ENCODE measurements around the gene SLC35A5.

- TF ChIP-seq REPIN1 (tag by site-specific recombination; IDR thresholded peaks at IDR 0.05; ENCODE audit: low read depth) (no peak), ZNF510 (tag by site-specific recombination; IDR thresholded peaks at IDR 0.05; ENCODE audit: insufficient replicate concordance) (no peak), ZNF571 (tag by site-specific recombination; IDR thresholded peaks at IDR 0.05) (no peak), ZNF157 (tag by site-specific recombination; IDR thresholded peaks at IDR 0.05) (no peak)
- TF ChIP-seq, protein P1, sequence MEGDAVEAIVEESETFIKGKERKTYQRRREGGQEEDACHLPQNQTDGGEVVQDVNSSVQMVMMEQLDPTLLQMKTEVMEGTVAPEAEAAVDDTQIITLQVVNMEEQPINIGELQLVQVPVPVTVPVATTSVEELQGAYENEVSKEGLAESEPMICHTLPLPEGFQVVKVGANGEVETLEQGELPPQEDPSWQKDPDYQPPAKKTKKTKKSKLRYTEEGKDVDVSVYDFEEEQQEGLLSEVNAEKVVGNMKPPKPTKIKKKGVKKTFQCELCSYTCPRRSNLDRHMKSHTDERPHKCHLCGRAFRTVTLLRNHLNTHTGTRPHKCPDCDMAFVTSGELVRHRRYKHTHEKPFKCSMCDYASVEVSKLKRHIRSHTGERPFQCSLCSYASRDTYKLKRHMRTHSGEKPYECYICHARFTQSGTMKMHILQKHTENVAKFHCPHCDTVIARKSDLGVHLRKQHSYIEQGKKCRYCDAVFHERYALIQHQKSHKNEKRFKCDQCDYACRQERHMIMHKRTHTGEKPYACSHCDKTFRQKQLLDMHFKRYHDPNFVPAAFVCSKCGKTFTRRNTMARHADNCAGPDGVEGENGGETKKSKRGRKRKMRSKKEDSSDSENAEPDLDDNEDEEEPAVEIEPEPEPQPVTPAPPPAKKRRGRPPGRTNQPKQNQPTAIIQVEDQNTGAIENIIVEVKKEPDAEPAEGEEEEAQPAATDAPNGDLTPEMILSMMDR (tag by site-specific recombination; IDR thresholded peaks at IDR 0.05): no peak
These were observed 43.4 kb downstream of the SLC35A5 start for GRCh38 chr3:112605285-112605684.

Data from HEK293 (cell line).